Activated CD4-positive, alpha-beta T cell treated with anti-CD3 and anti-CD28 coated beads for 36 hours (primary cell): ENCODE results near the gene CSF1R. TPM values are rescaled to one million over a fixed set of nuclear protein-coding genes. Genes with fewer than 3 reads are reported as not detected.

Experiments used
- ATAC-seq: fragments of 200-7000 bp; cut with Tn5 transposase; one replicate; pipeline ENCODE4 v1.10.0; 2021; ENCODE audit warnings: mild to moderate bottlenecking, moderate library complexity
- CTCF ChIA-PET: fragments of 350-600 bp; sonication (Branson Sonifier 250); formaldehyde crosslinking; loops from one replicate; lab custom pipeline; 2021; ENCODE audit warnings: antibody characterized with exemption; lab: Charles Lee
- POLR2A ChIA-PET: fragments of 350-600 bp; sonication (Branson Sonifier 250); formaldehyde crosslinking; loops from one replicate; lab custom pipeline; 2021; ENCODE audit warnings: antibody characterized with exemption, inconsistent platforms; lab: Charles Lee
- DNase-seq: peaks from one replicate; pipeline ENCODE4 v3.0.0-alpha.2; 2020
- H3K27ac Mint-ChIP-seq: one replicate; pipeline ENCODE4 v1.8.0; 2021; ENCODE audit warnings: mixed read lengths
- H3K27me3 Mint-ChIP-seq: one replicate; pipeline ENCODE4 v1.8.0; 2021; ENCODE audit warnings: mixed read lengths
- H3K36me3 Mint-ChIP-seq: one replicate; pipeline ENCODE4 v1.8.0; 2021; ENCODE audit warnings: low read depth, mixed read lengths
- H3K4me1 Mint-ChIP-seq: one replicate; pipeline ENCODE4 v1.8.0; 2021; ENCODE audit warnings: mixed read lengths
- H3K4me3 Mint-ChIP-seq: one replicate; pipeline ENCODE4 v1.8.0; 2021; ENCODE audit warnings: mild to moderate bottlenecking, moderate library complexity, mixed read lengths
- H3K9me3 Mint-ChIP-seq: one replicate; pipeline ENCODE4 v1.8.0; 2021; ENCODE audit warnings: low read depth, mixed read lengths
- intact Hi-C, 2 experiments: fragments of 100-400 bp; cut with DNase I in 1 of 2; cut with micrococcal nuclease in 1 of 2; formaldehyde crosslinking; loops; one replicate each; pipeline versions ENCODE4 v1.14.2 to v1.15.1; 2022 to 2024; cut with DNase I, micrococcal nuclease
- total RNA-seq, 2 experiments: library from RNA; stranded (reverse); gene quantifications; one replicate each; pipeline ENCODE4 v1.2.3, GENCODE V29; 2021

Gene CSF1R
- total RNA-seq, 2 experiments from 2014 or later = 0.41 to 0.76 TPM

GRCh38 chr5:150077996-150078801 is 8.2 kb downstream of the CSF1R start:
- no peak overlapping the region for H3K27ac Mint-ChIP-seq
- H3K9me3 Mint-ChIP-seq = no peaks in the 10 kb centered on the region
- CTCF ChIA-PET = interaction anchor here (0.6 to 1.7 kb wide), 3 partner anchors 9 to 86 kb away, joined by 3 to 5 read pairs (median 3); no protein-coding TSS in a partner anchor
- no peak overlapping the region for H3K4me3 Mint-ChIP-seq
- H3K4me1 Mint-ChIP-seq = peaks cover 5% of the 10 kb centered on the region
- ATAC-seq (no peak), DNase-seq (no peak)
- POLR2A ChIA-PET = no interaction called here
- no peaks in the 10 kb centered on the region for H3K36me3 Mint-ChIP-seq
- intact Hi-C loops = no loop called here
- H3K27me3 Mint-ChIP-seq = peaks cover 14% of the 10 kb centered on the region

- intact Hi-C loops = no loop called here
- ATAC-seq (no peak), DNase-seq (no peak)
- POLR2A ChIA-PET = no interaction called here
- H3K36me3 Mint-ChIP-seq = no peaks in the 10 kb centered on the region
- no peaks in the 10 kb centered on the region for H3K9me3 Mint-ChIP-seq
- H3K4me3 Mint-ChIP-seq = no peak overlapping the region
- CTCF ChIA-PET = interaction anchor here (1.7 kb wide), 1 partner anchor 10 kb away, joined by 5 read pairs; no protein-coding TSS in a partner anchor
- peaks cover 2% of the 10 kb centered on the region for H3K4me1 Mint-ChIP-seq
- no peak overlapping the region for H3K27ac Mint-ChIP-seq
- H3K27me3 Mint-ChIP-seq = peaks cover 5% of the 10 kb centered on the region
Observed at GRCh38 chr5:150077060-150077459, 9.3 kb downstream of the CSF1R start.

DNA sequence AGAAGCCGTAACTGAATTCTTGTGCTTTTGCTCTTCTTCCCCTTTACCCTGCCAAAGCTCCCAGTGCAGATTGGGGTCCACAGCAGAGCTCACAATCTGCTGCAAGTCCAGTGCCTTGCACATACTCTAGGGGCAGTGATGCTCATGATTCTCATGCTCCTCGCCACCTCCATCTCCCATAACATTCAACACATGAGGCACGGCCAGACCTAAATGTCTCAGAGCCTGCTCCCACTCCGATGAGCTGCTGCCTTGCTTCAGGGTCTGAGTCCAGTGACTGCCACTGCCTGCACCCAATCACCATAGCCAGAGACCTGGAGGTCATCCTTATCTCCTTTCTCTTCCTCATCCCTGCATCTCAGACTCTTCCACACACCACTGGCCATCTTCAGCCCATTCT is 10.5 kb downstream of the CSF1R start:
- no peak for ATAC-seq
- H3K27me3 Mint-ChIP-seq = no peaks in the 10 kb centered on the region
- intact Hi-C loops = no loop called here
- no peaks in the 10 kb centered on the region for H3K4me1 Mint-ChIP-seq
- H3K27ac Mint-ChIP-seq = no peak overlapping the region
- no peaks in the 10 kb centered on the region for H3K36me3 Mint-ChIP-seq
- no peak overlapping the region for H3K4me3 Mint-ChIP-seq
- DNase-seq = no peak
- H3K9me3 Mint-ChIP-seq = no peaks in the 10 kb centered on the region
- POLR2A ChIA-PET = no interaction called here
- CTCF ChIA-PET = interaction anchor here (0.6 to 0.8 kb wide), 2 partner anchors 12 to 122 kb away, joined by 3 read pairs; no protein-coding TSS in a partner anchor

GRCh38 chr5:150075233-150075632 is 11.1 kb downstream of the CSF1R start:
- ChIA-PET CTCF (interaction anchor here (0.8 kb wide), 1 partner anchor 12 kb away, joined by 3 read pairs; no protein-coding TSS in a partner anchor), POLR2A (no interaction called here)
- DNase-seq = no peak
- Mint-ChIP-seq H3K4me3 (no peak overlapping the region), H3K36me3 (no peaks in the 10 kb centered on the region), H3K27me3 (no peaks in the 10 kb centered on the region), H3K4me1 (no peaks in the 10 kb centered on the region), H3K27ac (no peak overlapping the region), H3K9me3 (no peaks in the 10 kb centered on the region)
- ATAC-seq = no peak
- intact Hi-C loops = no loop called here

GRCh38 chr5:150073677-150074076 is 12.7 kb downstream of the CSF1R start:
- no peaks in the 10 kb centered on the region for H3K9me3 Mint-ChIP-seq
- no peaks in the 10 kb centered on the region for H3K27me3 Mint-ChIP-seq
- ATAC-seq (no peak), DNase-seq (no peak)
- ChIA-PET CTCF (interaction anchor here (1.0 kb wide), 1 partner anchor 28 kb away, joined by 3 read pairs; no protein-coding TSS in a partner anchor), POLR2A (no interaction called here)
- no peak overlapping the region for H3K4me3 Mint-ChIP-seq
- H3K4me1 Mint-ChIP-seq = no peaks in the 10 kb centered on the region
- H3K36me3 Mint-ChIP-seq = no peaks in the 10 kb centered on the region
- no peak overlapping the region for H3K27ac Mint-ChIP-seq
- intact Hi-C loops = no loop called here

- Mint-ChIP-seq H3K9me3 (no peaks in the 10 kb centered on the region), H3K27me3 (no peaks in the 10 kb centered on the region), H3K4me3 (no peak overlapping the region), H3K36me3 (no peaks in the 10 kb centered on the region), H3K4me1 (no peaks in the 10 kb centered on the region), H3K27ac (no peak overlapping the region)
- intact Hi-C loops = no loop called here
- DNase-seq (no peak), ATAC-seq (no peak)
- POLR2A ChIA-PET = no interaction called here
- CTCF ChIA-PET = interaction anchor here (1.1 kb wide), 1 partner anchor 48 kb away, joined by 4 read pairs; no protein-coding TSS in a partner anchor
Observed at GRCh38 chr5:150073086-150073625, 13.2 kb downstream of the CSF1R start.

DNA sequence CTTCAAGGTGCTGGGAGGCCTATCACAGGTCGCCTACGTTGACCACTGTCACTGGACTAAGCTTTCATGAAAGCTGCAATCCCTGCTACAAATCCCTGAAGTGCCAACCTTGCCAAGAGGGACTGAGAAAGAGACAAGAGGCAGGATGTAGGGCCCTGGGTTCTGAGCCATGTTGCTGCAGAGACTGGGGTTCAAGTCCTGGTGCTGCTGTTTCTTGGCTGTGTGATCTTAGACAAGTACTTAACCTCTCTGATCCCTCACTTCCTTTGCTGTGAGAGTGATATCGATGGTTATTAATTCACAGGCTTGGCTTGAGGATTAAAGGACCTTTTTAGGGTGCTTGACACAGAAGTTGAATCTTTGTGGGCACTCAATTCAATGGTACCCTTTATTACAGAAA is 15.5 kb downstream of the CSF1R start:
- no peak overlapping the region for H3K4me3 Mint-ChIP-seq
- no peak for ATAC-seq

GRCh38 chr5:150069672-150070627 is 16.4 kb downstream of the CSF1R start:
- Mint-ChIP-seq H3K4me3 (no peak overlapping the region), H3K27ac (no peak overlapping the region), H3K9me3 (no peaks in the 10 kb centered on the region), H3K4me1 (peaks cover 12% of the 10 kb centered on the region), H3K36me3 (no peaks in the 10 kb centered on the region), H3K27me3 (no peaks in the 10 kb centered on the region)
- intact Hi-C loops = no loop called here
- ChIA-PET CTCF (no interaction called here), POLR2A (no interaction called here)
- DNase-seq (no peak), ATAC-seq (no peak)

More for the DNA sequence above, 15.5 kb downstream of the CSF1R start:
- Mint-ChIP-seq H3K4me1 (peaks cover 12% of the 10 kb centered on the region), H3K27ac (no peak overlapping the region), H3K36me3 (no peaks in the 10 kb centered on the region), H3K9me3 (no peaks in the 10 kb centered on the region), H3K27me3 (no peaks in the 10 kb centered on the region)
- CTCF ChIA-PET = no interaction called here
- POLR2A ChIA-PET = no interaction called here
- intact Hi-C loops = no loop called here
- DNase-seq = no peak

DNA sequence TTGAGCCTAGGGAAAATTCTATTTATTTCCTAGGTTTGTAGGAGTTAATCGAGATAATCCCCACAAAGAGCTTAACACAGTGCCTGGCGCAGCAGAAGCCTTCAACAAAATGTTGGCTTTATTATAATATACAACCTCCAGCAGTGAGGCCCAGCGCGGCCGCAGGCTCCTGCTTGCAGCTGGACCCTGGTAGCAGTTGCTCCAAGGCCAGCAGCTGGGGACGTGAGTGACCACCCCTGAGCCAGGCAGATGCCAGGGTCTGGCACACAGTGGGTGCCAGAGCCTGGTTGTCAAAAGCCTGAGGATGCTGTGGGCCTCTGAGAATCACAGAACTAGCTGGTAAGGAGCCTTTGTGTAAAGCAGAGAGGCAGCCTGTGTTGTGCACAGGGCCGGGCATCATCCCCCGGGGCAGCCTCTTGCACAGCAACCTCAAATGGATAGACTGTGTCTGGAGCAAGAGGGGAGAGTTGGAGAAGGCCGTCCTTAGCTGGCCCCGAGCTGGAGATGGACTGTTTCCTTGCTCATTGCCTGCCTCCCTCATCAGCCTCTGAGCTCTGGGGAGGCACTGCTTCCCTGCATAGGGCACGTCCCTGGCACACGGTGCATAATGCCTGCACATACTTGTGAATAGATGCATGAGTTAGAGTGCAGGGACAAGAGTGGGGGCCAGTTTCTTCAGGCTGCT is 17.3 kb downstream of the CSF1R start:
- CTCF ChIA-PET = interaction anchor here (0.6 kb wide), 1 partner anchor 71 kb away, joined by 3 read pairs; no protein-coding TSS in a partner anchor

DNA sequence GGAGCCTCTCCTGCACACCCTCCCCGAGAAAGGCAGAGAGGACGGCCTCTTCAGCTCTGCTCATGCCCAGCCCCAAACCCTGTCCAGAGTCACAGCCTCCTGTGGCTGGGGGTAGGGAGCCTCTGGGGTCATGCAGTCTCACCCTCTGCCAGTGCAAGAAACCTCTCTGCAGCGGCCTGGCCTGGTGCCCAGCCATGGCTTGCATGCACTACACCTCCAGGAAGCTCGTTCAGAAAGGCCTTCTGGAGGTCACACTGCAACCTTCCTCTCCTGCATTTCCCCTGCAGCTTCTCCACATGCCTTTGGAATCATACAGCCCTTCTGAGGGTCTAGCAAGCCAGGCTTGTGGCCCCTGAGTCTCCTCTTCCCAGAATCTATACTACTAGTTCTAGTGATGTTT is 17.9 kb downstream of the CSF1R start:
- no peak for DNase-seq
- Mint-ChIP-seq H3K27me3 (no peaks in the 10 kb centered on the region), H3K9me3 (no peaks in the 10 kb centered on the region), H3K36me3 (no peaks in the 10 kb centered on the region), H3K4me1 (peaks cover 12% of the 10 kb centered on the region), H3K27ac (no peak overlapping the region), H3K4me3 (no peak overlapping the region)
- ATAC-seq = no peak
- intact Hi-C loops = no loop called here
- POLR2A ChIA-PET = no interaction called here
- CTCF ChIA-PET = interaction anchor here (0.6 kb wide), 1 partner anchor 71 kb away, joined by 3 read pairs; no protein-coding TSS in a partner anchor

More for the DNA sequence above, 17.3 kb downstream of the CSF1R start:
- intact Hi-C loops = no loop called here
- POLR2A ChIA-PET = interaction anchor here (0.5 kb wide), 1 partner anchor 191 kb away, joined by 3 read pairs; no protein-coding TSS in a partner anchor
- Mint-ChIP-seq H3K36me3 (no peaks in the 10 kb centered on the region), H3K4me1 (peaks cover 12% of the 10 kb centered on the region), H3K4me3 (no peak overlapping the region), H3K27ac (no peak overlapping the region), H3K9me3 (no peaks in the 10 kb centered on the region), H3K27me3 (no peaks in the 10 kb centered on the region)
- no peak for ATAC-seq
- DNase-seq = no peak
